Measurements from ENCODE around the gene TMEM60. TPM values are rescaled to one million over a fixed set of nuclear protein-coding genes. Genes with fewer than 3 reads are reported as not detected.

The TMEM60 gene
- total and polyA plus RNA-seq, 10 of the 15 experiments (the other 5 are each of a cell fraction or from before 2014, with no cell fraction given), result 13.2 to 94.2 (median 30.2) TPM

GRCh38 chr7:77831953-77832352, 33.7 kb upstream of the TMEM60 start:
- BruUV-seq (replicated peaks), result no TSS peak
- Histone ChIP-seq H3K4me1 (ENCODE audit: control insufficient read depth, insufficient read depth, low read length) (peaks cover 8% of the 10 kb centered on the region; the same call in 1 of the 2 replicates), H3K9me3 (replicated peaks; ENCODE audit: control insufficient read depth, insufficient read depth, low read length) (peaks cover 2% of the 10 kb centered on the region; the same call in 1 of the 3 replicates), H3K27me3 (replicated peaks in 1 of 2; ENCODE audit: control insufficient read depth in 2 of 2, insufficient read depth in 2 of 2, low read length in 1 of 2) (no peaks in the 10 kb centered on the region), H2AFZ (ENCODE audit: control insufficient read depth, low read depth, low read length) (no peak overlapping the region), H3K36me3 (ENCODE audit: control insufficient read depth in 2 of 2, insufficient read depth in 2 of 2, low read length in 1 of 2) (peaks cover 0 to 2% of the 10 kb centered on the region in 2 experiments; a peak in 1 of 4 replicates), H3K4me3 (no peak overlapping the region), H3K9ac (ENCODE audit: control insufficient read depth, insufficient read depth, low read length) (no peak overlapping the region), H4K20me1 (ENCODE audit: control insufficient read depth, insufficient read depth) (no peaks in the 10 kb centered on the region), H3K4me2 (ENCODE audit: control insufficient read depth, insufficient read depth) (no peak overlapping the region), H3K27ac (ENCODE audit: control insufficient read depth, insufficient read depth) (no peak overlapping the region), H3K79me2 (ENCODE audit: control insufficient read depth, insufficient read depth, low read length) (peaks cover 23% of the 10 kb centered on the region)
- no peak for TF ChIP-seq BCL3 (IDR thresholded peaks at IDR 0.05; ENCODE audit: borderline replicate concordance, insufficient read depth, low read depth, low read length, poor library complexity, severe bottlenecking)
- no peak for TF ChIP-seq ZNF274 (IDR thresholded peaks at IDR 0.05; ENCODE audit: insufficient read depth, insufficient read length)
- TF ChIP-seq PAX8 (IDR thresholded peaks at IDR 0.05), result no peak
- TF ChIP-seq NFYA (IDR thresholded peaks at IDR 0.05; ENCODE audit: borderline replicate concordance, low read depth, low read length), result no peak
- TF ChIP-seq EP300 (IDR thresholded peaks at IDR 0.05; ENCODE audit: borderline replicate concordance in 1 of 2, control insufficient read depth in 1 of 2, low read depth in 2 of 2, low read length in 2 of 2), result no peak
- TF ChIP-seq PBX3 (IDR thresholded peaks at IDR 0.05; ENCODE audit: insufficient replicate concordance, low read depth, low read length), result no peak
- no peak for TF ChIP-seq BRCA1 (IDR thresholded peaks at IDR 0.05; ENCODE audit: low read depth, low read length)
- TF ChIP-seq DPF2 (IDR thresholded peaks at IDR 0.05), result no peak
- no peak for TF ChIP-seq GABPA (IDR thresholded peaks at IDR 0.05; ENCODE audit: low read depth)
- TF ChIP-seq RB1 (IDR thresholded peaks at IDR 0.05; ENCODE audit: borderline replicate concordance), result no peak
- TF ChIP-seq RELA (IDR thresholded peaks at IDR 0.05; ENCODE audit: borderline replicate concordance, partially characterized antibody), result no peak
- no peak for TF ChIP-seq BCL11A (IDR thresholded peaks at IDR 0.05; ENCODE audit: low read depth, low read length)
- no peak for TF ChIP-seq CEBPB (IDR thresholded peaks at IDR 0.05; ENCODE audit: borderline replicate concordance in 1 of 2, low read depth in 2 of 2, low read length in 2 of 2)
- no peak for TF ChIP-seq POLR2AphosphoS5 (IDR thresholded peaks at IDR 0.05; ENCODE audit: low read length)
- in situ Hi-C loops (cut with MboI) (no loop called here), intact Hi-C loops (cut with micrococcal nuclease; ENCODE audit: unreplicated experiment) (no loop called here)
- DNase-seq (ENCODE audit: low read depth, low spot score) (no peak), ATAC-seq (no peak), FAIRE-seq (no peak)
- ChIA-PET CTCF (interaction anchor here (0.6 to 0.8 kb wide), 2 partner anchors 9 to 12 kb away, joined by 3 read pairs; no protein-coding TSS in a partner anchor), SMC1A (ENCODE audit: uncharacterized antibody, unreplicated experiment) (interaction anchor here (2.0 kb wide), 1 partner anchor 9 kb away, joined by 8 read pairs; no protein-coding TSS in a partner anchor), POLR2A (interaction anchor here (1.8 kb wide), 1 partner anchor 9 kb away, joined by 5 read pairs; no protein-coding TSS in a partner anchor), RAD21 (ENCODE audit: unreplicated experiment) (no interaction called here)
- WGBS (ENCODE audit: insufficient coverage, insufficient replicate concordance, low lambda C conversion rate, missing lambda C conversion rate), result 93% methylated on average over 1 of the region's 1 CpG
